ENCODE data around the gene SRPRA.
A peak's percentile ranks its signal among the peaks of the same experiment; 100 is the strongest.

The SRPRA gene

GRCh38 chr11:126307706-126308105 is 39.0 kb upstream of the SRPRA start:
- H3K36me3 ChIP-seq (ENCODE audit: control insufficient read depth, low read depth, low read length): no peaks in the 10 kb centered on the region
- no peak overlapping the region for H3K4me3 ChIP-seq (ENCODE audit: low read length)
- no peaks in the 10 kb centered on the region for H3K27me3 ChIP-seq (ENCODE audit: control insufficient read depth, insufficient read depth, low read length)
- no peaks in the 10 kb centered on the region for H3K9me3 ChIP-seq (ENCODE audit: control insufficient read depth, low read depth, low read length)
- no peak overlapping the region for H3K27ac ChIP-seq (ENCODE audit: low read length)
- H3K9ac ChIP-seq (ENCODE audit: low read length): no peak overlapping the region
- H3K4me1 ChIP-seq (ENCODE audit: control insufficient read depth, low read depth, low read length): no peaks in the 10 kb centered on the region

- H3K27me3 ChIP-seq (ENCODE audit: control insufficient read depth, insufficient read depth, low read length): no peaks in the 10 kb centered on the region
- no peak overlapping the region for H3K27ac ChIP-seq (ENCODE audit: low read length)
- H3K9me3 ChIP-seq (ENCODE audit: control insufficient read depth, low read depth, low read length): no peaks in the 10 kb centered on the region
- no peak overlapping the region for H3K4me3 ChIP-seq (ENCODE audit: low read length)
- no peaks in the 10 kb centered on the region for H3K36me3 ChIP-seq (ENCODE audit: control insufficient read depth, low read depth, low read length)
- H3K4me1 ChIP-seq (ENCODE audit: control insufficient read depth, low read depth, low read length): no peaks in the 10 kb centered on the region
- no peak overlapping the region for H3K9ac ChIP-seq (ENCODE audit: low read length)
Measured at GRCh38 chr11:126305699-126306098, 37.0 kb upstream of the SRPRA start.

- no peaks in the 10 kb centered on the region for H3K4me1 ChIP-seq (ENCODE audit: control insufficient read depth, low read depth, low read length)
- no peaks in the 10 kb centered on the region for H3K27me3 ChIP-seq (ENCODE audit: control insufficient read depth, insufficient read depth, low read length)
- H3K36me3 ChIP-seq (ENCODE audit: control insufficient read depth, low read depth, low read length): no peaks in the 10 kb centered on the region
- peak overlapping the region; percentile 88 for H3K9ac ChIP-seq (ENCODE audit: low read length)
- H3K4me3 ChIP-seq (ENCODE audit: low read length): peak overlapping the region; percentile 75
- H3K9me3 ChIP-seq (ENCODE audit: control insufficient read depth, low read depth, low read length): no peaks in the 10 kb centered on the region
- peak overlapping the region; percentile 91 for H3K27ac ChIP-seq (ENCODE audit: low read length)
Measured at GRCh38 chr11:126304457-126305075, 35.9 kb upstream of the SRPRA start.

GRCh38 chr11:126303623-126304456 is 35.1 kb upstream of the SRPRA start, which contains the start of gene DCPS:
TSS of gene DCPS (plus strand) at chr11:126304060. CDS start at chr11:126304081, 21 bp downstream.
- H3K9ac ChIP-seq (ENCODE audit: low read length): peak within 1 kb of the TSS; percentile 88

GRCh38 chr11:126297004-126297403 is 28.3 kb upstream of the SRPRA start:
- Histone ChIP-seq H3K9ac (ENCODE audit: low read length) (no peak overlapping the region), H3K4me1 (ENCODE audit: control insufficient read depth, low read depth, low read length) (no peaks in the 10 kb centered on the region), H3K27me3 (ENCODE audit: control insufficient read depth, insufficient read depth, low read length) (no peaks in the 10 kb centered on the region), H3K27ac (ENCODE audit: low read length) (no peak overlapping the region), H3K9me3 (ENCODE audit: control insufficient read depth, low read depth, low read length) (no peaks in the 10 kb centered on the region), H3K4me3 (ENCODE audit: low read length) (no peak overlapping the region), H3K36me3 (ENCODE audit: control insufficient read depth, low read depth, low read length) (peaks cover 18% of the 10 kb centered on the region)

More at GRCh38 chr11:126303623-126304456, 35.1 kb upstream of the SRPRA start, which contains the start of gene DCPS:
- peak within 1 kb of the TSS; percentile 75 for H3K4me3 ChIP-seq (ENCODE audit: low read length)
- H3K4me1 ChIP-seq (ENCODE audit: control insufficient read depth, low read depth, low read length): no peaks in the 10 kb centered on the region
- no peaks in the 10 kb centered on the region for H3K27me3 ChIP-seq (ENCODE audit: control insufficient read depth, insufficient read depth, low read length)
- peak within 1 kb of the TSS; percentile 91 for H3K27ac ChIP-seq (ENCODE audit: low read length)
- no peaks in the 10 kb centered on the region for H3K36me3 ChIP-seq (ENCODE audit: control insufficient read depth, low read depth, low read length)
- H3K9me3 ChIP-seq (ENCODE audit: control insufficient read depth, low read depth, low read length): no peaks in the 10 kb centered on the region

GRCh38 chr11:126293726-126294125 is 25.0 kb upstream of the SRPRA start:
- H3K9me3 ChIP-seq (ENCODE audit: control insufficient read depth, low read depth, low read length): no peaks in the 10 kb centered on the region
- no peak overlapping the region for H3K9ac ChIP-seq (ENCODE audit: low read length)
- no peak overlapping the region for H3K27ac ChIP-seq (ENCODE audit: low read length)

GRCh38 chr11:126290887-126291286 is 22.2 kb upstream of the SRPRA start:
- H3K9ac ChIP-seq (ENCODE audit: low read length): no peak overlapping the region
- H3K4me3 ChIP-seq (ENCODE audit: low read length): no peak overlapping the region
- H3K27me3 ChIP-seq (ENCODE audit: control insufficient read depth, insufficient read depth, low read length): no peaks in the 10 kb centered on the region
- no peak overlapping the region for H3K27ac ChIP-seq (ENCODE audit: low read length)
- no peaks in the 10 kb centered on the region for H3K4me1 ChIP-seq (ENCODE audit: control insufficient read depth, low read depth, low read length)
- H3K9me3 ChIP-seq (ENCODE audit: control insufficient read depth, low read depth, low read length): no peaks in the 10 kb centered on the region
- H3K36me3 ChIP-seq (ENCODE audit: control insufficient read depth, low read depth, low read length): peaks cover 18% of the 10 kb centered on the region

More at GRCh38 chr11:126293726-126294125, 25.0 kb upstream of the SRPRA start:
- H3K4me1 ChIP-seq (ENCODE audit: control insufficient read depth, low read depth, low read length): no peaks in the 10 kb centered on the region
- no peak overlapping the region for H3K4me3 ChIP-seq (ENCODE audit: low read length)
- peaks cover 18% of the 10 kb centered on the region for H3K36me3 ChIP-seq (ENCODE audit: control insufficient read depth, low read depth, low read length)
- no peaks in the 10 kb centered on the region for H3K27me3 ChIP-seq (ENCODE audit: control insufficient read depth, insufficient read depth, low read length)

GRCh38 chr11:126288237-126288636 is 19.5 kb upstream of the SRPRA start:
- H3K9me3 ChIP-seq (ENCODE audit: control insufficient read depth, low read depth, low read length): no peaks in the 10 kb centered on the region
- no peak overlapping the region for H3K27ac ChIP-seq (ENCODE audit: low read length)
- H3K9ac ChIP-seq (ENCODE audit: low read length): no peak overlapping the region
- H3K27me3 ChIP-seq (ENCODE audit: control insufficient read depth, insufficient read depth, low read length): peaks cover 9% of the 10 kb centered on the region
- peaks cover 7% of the 10 kb centered on the region for H3K36me3 ChIP-seq (ENCODE audit: control insufficient read depth, low read depth, low read length)
- H3K4me1 ChIP-seq (ENCODE audit: control insufficient read depth, low read depth, low read length): no peaks in the 10 kb centered on the region
- H3K4me3 ChIP-seq (ENCODE audit: low read length): no peak overlapping the region

GRCh38 chr11:126284829-126285228 is 16.1 kb upstream of the SRPRA start:
- no peak overlapping the region for H3K27ac ChIP-seq (ENCODE audit: low read length)
- H3K36me3 ChIP-seq (ENCODE audit: control insufficient read depth, low read depth, low read length): no peaks in the 10 kb centered on the region
- no peak overlapping the region for H3K4me3 ChIP-seq (ENCODE audit: low read length)
- H3K27me3 ChIP-seq (ENCODE audit: control insufficient read depth, insufficient read depth, low read length): peaks cover 21% of the 10 kb centered on the region
- H3K9me3 ChIP-seq (ENCODE audit: control insufficient read depth, low read depth, low read length): no peaks in the 10 kb centered on the region
- peaks cover 4% of the 10 kb centered on the region for H3K4me1 ChIP-seq (ENCODE audit: control insufficient read depth, low read depth, low read length)
- H3K9ac ChIP-seq (ENCODE audit: low read length): no peak overlapping the region

GRCh38 chr11:126282736-126283591 is 14.3 kb upstream of the SRPRA start, which contains the start of gene TIRAP:
TSS of gene TIRAP (plus strand) at chr11:126283093. CDS start at chr11:126290895, 7,802 bp downstream.
- H3K27ac ChIP-seq (ENCODE audit: low read length): no peak within 1 kb of the TSS
- H3K9me3 ChIP-seq (ENCODE audit: control insufficient read depth, low read depth, low read length): no peaks in the 10 kb centered on the region
- peaks cover 4% of the 10 kb centered on the region for H3K4me1 ChIP-seq (ENCODE audit: control insufficient read depth, low read depth, low read length)
- H3K4me3 ChIP-seq (ENCODE audit: low read length): peak within 1 kb of the TSS; percentile 72
- peaks cover 21% of the 10 kb centered on the region for H3K27me3 ChIP-seq (ENCODE audit: control insufficient read depth, insufficient read depth, low read length)
- peaks cover 6% of the 10 kb centered on the region for H3K36me3 ChIP-seq (ENCODE audit: control insufficient read depth, low read depth, low read length)
- peak within 1 kb of the TSS; percentile 58 for H3K9ac ChIP-seq (ENCODE audit: low read length)

- Histone ChIP-seq H3K4me1 (ENCODE audit: control insufficient read depth, low read depth, low read length) (peaks cover 4% of the 10 kb centered on the region), H3K9me3 (ENCODE audit: control insufficient read depth, low read depth, low read length) (no peaks in the 10 kb centered on the region), H3K36me3 (ENCODE audit: control insufficient read depth, low read depth, low read length) (peaks cover 11% of the 10 kb centered on the region), H3K27me3 (ENCODE audit: control insufficient read depth, insufficient read depth, low read length) (peaks cover 21% of the 10 kb centered on the region), H3K27ac (ENCODE audit: low read length) (no peak overlapping the region), H3K4me3 (ENCODE audit: low read length) (peak overlapping the region; percentile 72), H3K9ac (ENCODE audit: low read length) (peak overlapping the region; percentile 34)
Measured at GRCh38 chr11:126282361-126282735, 13.7 kb upstream of the SRPRA start.

All from iPS-18a (cell line).